ENCODE data around the gene ITGB1. TPM values are rescaled to one million over a fixed set of nuclear protein-coding genes. Genes with fewer than 3 reads are reported as not detected.

ITGB1 gene
- 450 TPM for total RNA-seq

DNA sequence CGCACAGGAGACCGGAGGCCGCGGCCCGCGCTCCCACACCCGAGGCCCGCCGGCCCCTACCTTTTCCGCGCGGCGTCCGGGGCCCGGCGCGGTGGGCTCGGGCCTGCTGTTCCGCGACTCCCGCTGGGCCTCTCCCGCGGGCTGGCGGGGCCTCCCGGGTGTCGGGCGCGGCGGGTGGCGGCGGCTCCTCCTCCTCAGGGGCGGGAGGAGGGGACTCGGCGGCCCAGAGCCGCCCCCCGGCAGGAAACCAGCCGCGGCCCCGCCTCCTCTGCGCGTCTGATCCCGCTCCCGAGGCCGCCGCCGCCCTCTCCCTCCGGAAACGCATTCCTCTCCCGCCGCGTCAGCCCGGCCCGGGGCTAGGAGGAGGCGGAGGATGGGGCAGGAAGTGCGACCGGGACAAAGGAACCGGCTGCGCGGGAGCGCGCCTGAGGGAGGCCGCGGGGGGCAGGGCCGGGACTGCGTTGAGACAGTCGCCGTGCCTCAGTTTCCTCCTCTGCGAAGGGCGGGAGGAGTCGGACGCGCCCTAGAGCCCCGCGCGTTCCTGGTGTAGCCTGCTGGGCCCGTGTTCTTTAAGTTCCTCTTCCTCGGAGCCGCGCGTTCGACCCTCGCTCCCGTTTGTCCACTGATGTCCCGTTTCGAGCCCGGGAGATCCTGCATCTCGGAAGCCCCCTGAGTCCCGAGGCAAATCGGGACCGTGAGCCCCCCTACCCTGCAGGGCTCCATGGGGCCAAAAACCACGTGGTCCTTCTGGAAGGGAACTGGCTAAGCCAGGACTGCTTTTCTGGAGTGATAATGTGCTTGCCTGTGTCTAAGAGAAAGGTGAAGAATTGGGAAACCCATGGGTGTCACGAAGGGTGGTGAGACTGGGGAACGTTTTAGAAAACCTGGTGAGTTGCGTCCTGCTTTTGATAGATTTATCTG is at the start of gene ITGB1:
Gene ITGB1 (minus strand): TSS at position 146 of the 921 bp plus-strand sequence. CDS start 22,672 bp downstream, outside the sequence.

Data from camera-type eye (tissue), 1 donor.